HG03066 (cell line): ENCODE measurements around the gene TFF1.

Experiments
- ATAC-seq: cut with Tn5 transposase; IDR thresholded peaks from one replicate; pipeline ENCODE4 v1.9.1; 2021; ENCODE audit warnings: low read depth; ENCODE audit not compliant: unreplicated experiment

The TFF1 gene

DNA sequence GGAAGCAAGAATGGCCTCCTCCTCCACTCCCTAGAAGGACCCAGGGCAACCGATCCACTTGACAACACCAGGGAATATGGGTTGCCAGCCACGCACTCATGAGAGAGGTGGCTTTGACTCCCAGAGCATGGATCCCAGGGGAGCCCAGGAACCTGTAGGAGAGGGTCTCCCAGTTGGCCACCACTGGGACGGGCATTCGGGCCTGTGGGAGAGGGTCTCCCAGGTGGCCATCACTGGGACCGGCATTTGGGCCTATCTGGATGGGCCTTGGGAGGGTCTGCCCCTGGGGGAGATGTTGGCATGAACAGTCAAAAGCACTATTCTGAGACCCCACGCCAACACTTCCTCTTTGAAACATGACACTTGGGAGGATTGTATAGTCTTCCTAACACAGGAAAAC, 565 bp downstream of the TFF1 start:
- ATAC-seq = no peak

DNA sequence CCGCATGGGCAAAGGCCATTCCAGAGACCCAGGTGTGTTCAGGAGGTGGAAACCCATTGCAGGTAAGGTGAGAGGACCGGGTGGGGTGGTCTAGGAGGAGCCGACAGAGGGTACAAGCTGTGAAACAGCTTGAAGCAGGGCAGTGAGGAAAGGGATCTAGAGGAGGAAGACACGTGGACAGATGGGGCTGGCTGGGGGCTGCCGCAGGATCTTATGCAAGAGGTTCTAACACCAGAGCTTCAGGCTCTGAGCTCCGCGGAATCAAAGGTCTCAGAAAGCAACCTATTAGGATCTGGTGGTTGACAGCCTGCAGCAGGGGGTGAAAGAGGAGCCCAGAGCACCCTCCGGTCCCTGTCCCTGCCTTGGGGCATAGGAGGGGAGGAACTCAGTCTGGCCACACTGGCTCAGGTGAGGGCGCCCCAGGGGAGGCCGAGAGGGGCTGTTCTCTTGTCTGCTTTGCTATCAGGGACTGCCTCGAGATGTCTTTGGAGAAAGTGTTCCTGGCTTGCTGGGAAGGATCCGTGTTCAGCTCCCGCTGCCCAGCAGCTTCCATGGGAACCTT, 1.9 kb downstream of the TFF1 start:
- no peak for ATAC-seq

DNA sequence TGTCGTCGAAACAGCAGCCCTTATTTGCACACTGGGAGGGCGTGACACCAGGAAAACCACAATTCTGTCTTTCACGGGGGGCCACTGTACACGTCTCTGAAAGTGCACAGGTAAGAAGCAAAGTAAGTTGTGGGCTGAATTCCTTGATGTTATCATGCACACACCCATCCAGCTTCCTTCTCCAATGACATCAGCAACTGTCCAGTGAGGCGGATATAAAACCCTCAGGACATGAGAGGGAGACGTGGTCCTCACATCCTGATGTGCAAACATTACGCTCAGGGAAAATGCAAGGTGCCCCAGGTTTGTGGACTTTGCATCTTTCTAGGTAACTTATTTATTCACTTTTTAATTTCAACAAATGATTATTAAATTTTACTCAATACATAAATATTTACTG, 3.0 kb downstream of the TFF1 start:
- ATAC-seq = no peak

DNA sequence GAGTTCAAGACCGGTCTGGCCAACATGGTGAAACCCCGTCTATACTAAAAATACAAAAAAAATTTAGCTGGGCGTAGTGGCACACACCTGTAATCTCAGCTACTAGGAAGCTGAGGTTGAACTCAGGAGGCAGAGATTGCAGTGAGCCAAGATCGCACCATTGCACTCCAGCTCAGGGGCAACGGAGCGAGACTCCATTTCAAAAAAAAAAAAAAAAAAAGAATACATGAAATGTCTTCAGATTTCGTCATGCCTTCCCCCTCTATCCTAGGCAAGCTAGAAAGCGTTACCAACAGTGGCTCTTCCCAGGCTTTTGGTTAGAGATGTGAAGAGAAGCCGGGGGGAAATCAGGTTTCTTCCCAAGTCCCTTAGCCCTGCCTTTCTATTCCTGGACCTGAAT, 3.6 kb downstream of the TFF1 start:
- ATAC-seq = no peak

DNA sequence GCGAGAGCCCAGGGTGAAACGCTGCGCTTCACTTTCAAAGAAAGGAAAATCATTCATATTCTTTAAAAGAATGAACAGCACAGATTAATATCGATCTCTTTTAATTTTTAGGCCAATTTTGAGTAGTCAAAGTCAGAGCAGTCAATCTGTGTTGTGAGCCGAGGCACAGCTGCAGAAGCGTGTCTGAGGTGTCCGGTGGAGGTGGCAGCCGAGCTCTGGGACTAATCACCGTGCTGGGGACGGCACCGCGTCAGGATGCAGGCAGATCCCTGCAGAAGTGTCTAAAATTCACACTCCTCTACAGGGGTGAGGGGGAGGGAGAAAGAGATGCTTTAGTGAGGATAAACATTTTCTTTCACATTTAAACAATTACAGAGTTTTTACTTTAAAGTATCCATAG, 4.1 kb downstream of the TFF1 start:
- ATAC-seq = no peak

DNA sequence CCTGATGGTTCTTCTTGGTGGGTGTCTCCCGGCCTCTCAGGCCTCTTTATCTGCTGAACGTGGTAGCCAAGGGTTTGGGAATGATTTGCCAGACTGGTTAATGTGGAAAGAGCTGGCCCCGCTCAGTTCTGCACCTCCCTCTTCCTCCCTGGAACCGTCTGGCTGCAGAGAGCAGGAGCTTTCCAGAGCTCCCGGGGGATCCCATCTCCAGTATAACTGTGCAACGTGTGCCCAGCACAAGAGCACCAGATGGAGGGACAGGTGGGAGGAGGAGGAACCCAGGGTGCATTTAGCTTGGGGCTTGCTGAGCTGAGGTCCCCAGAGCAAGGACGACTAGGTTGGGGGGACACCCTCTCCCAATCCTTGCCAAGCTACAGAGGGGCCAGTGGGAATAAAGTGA, 5.0 kb downstream of the TFF1 start:
- ATAC-seq = no peak

DNA sequence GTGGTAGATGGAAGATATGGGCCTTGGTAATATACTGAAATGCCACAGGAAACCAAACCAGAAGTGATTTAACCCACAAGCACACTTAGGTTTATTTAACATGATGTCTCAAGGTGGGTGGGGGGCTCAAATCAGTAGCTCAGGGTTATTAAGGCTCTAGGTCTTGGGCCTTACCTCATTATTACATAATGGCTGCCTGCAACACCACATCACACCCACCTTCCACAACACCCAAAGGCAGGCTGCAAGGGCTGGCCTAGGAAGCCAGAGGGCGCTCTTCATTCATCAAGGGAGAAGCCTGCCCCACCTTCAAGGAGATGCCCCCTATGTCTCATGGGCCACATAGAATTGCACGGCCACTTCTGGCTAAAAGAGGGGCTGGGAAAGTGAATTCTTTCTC, 6.0 kb downstream of the TFF1 start:
- ATAC-seq = no peak

DNA sequence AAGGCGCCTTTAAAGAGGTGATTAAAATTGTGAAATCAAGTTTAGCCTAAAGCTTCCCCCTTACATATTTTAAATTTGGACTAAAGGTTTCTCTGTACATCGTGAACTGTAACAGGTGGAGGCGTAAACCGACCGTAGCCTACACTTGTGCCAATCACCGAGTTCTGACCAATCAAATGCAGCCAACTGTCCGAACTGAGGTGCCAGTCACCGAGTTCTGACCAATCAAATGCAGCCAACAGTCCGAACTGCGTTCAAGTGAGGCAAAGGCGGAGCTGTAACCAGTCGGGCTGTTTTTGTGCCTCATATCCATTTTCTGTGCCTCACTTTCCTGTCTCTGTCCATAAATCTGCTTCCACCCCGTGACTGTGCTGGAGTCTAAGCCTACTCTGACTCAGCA, 7.4 kb downstream of the TFF1 start:
- no peak for ATAC-seq

DNA sequence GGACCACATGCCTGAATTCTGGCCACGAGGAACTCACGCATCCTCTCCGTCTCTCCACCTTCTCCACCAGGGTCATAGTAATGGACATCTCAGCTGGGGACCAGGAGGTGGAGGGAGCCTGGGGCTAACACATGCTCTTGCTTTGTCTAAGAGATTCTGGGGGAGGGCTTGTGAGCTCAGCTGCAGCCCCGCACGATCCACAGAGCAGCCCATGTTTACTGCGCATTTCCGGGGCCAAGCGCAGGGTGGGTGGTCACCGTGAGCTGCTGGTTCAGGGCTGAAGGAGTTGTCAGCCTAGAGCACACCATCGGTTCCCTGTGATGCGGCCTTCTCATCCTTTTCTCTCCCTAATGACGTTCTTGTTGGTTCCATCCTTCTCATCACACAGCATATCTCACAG, 8.1 kb downstream of the TFF1 start:
- no peak for ATAC-seq

DNA sequence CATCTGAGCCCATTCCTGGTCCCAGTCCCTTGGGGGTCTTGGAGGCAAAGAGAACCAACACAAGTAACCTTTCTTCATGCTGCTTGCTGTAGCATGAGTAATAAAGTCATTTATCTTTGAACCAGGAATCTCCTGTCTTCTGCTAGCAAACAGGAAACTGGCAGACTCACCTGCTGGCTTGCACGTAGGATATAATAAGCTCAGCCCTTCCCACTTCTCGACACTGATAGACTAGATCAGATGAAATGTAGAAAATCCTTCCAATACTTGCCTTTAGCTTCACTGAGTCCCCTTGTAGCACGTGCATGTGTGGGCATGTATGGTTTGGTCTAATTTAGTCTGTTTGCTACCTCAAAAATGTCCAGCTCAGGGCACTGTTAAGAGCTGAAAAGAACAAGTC, 9.0 kb downstream of the TFF1 start:
- ATAC-seq = no peak

DNA sequence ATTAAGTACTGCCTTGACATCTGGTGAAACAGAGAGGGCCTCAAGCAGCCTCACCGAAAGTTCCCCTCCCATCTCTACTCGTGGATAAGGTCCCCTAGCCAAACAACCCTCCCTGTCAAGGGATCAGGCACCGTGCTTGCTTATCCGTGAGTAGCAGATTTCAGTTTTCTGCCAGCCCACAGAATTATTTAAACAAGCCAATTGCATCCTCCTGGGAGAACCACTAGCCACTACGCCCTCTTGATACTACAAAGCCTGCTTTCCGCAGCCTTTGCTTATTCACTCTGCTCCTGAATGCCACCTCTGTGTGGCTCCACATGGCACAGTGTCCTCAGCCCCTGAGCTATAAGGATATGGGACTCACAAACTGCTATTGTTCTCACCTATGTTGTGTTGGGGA, 9.7 kb downstream of the TFF1 start:
- no peak for ATAC-seq

DNA sequence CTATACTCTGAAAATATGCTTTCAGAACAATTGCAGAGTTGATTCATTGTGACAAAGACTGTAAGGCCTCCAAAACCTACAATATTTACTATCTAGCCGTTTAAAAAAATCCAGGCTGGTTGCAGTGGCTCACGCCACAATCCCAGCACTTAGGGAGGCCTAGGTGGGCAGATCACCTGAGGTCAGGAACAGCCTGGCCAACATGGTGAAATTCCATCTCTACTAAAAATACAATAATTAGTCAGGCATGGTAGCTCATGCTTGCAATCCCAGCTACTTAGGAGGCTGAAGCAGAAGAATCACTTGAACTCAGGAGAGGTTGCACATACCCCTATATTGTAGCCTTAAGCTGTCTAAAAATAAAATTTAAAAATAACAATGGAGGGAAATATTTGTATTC, 10.3 kb downstream of the TFF1 start:
- no peak for ATAC-seq

DNA sequence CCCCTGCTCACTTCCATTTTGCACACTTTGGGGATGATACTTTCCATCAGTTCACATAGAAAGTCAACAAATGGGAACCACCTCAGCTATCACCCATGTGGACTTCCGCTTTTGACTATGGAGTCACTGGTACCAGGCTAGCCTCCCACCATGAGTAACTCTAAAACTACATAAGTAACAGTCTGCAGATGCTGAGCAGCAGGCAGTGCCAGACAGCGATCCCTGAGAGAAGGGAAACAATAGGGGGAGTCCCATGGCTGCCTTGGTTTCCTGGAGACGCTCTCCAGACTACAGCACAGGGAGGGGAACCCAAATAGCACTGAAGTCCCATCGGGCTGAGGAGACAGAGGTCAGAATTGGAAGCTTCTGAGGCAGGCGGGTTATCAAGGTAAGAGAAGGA, 12.7 kb downstream of the TFF1 start:
- no peak for ATAC-seq

DNA sequence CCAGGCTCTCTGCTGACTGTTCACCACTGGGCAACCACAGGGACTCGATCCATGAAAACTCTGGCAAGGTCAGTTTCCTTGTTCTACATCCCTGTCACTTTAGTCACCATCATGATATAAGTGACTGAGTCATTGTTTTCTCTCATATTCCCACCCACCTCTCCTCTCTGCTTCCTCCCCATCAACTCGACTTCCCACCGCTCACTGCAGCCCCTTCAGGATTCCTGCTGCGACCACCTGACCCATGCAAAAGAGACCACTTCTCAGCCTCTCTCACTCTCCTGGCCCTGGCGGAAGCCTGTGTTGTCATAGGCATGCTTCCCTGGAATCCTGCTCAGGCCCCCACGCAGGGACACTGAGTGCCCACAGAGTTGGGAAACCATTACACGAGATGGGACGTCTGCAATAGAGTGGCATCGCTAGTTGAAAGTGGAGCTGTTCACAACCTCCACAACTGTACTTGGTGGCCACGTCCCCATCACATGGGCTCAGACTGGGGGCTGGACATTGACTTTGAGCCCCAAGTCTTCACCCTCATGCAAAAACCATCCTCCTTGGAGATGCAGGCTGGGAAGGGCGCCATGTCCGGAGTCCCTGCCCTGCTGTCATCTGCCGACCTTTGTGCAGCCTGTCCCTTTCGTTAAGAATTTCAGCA, 13.8 kb downstream of the TFF1 start:
- ATAC-seq = no peak

DNA sequence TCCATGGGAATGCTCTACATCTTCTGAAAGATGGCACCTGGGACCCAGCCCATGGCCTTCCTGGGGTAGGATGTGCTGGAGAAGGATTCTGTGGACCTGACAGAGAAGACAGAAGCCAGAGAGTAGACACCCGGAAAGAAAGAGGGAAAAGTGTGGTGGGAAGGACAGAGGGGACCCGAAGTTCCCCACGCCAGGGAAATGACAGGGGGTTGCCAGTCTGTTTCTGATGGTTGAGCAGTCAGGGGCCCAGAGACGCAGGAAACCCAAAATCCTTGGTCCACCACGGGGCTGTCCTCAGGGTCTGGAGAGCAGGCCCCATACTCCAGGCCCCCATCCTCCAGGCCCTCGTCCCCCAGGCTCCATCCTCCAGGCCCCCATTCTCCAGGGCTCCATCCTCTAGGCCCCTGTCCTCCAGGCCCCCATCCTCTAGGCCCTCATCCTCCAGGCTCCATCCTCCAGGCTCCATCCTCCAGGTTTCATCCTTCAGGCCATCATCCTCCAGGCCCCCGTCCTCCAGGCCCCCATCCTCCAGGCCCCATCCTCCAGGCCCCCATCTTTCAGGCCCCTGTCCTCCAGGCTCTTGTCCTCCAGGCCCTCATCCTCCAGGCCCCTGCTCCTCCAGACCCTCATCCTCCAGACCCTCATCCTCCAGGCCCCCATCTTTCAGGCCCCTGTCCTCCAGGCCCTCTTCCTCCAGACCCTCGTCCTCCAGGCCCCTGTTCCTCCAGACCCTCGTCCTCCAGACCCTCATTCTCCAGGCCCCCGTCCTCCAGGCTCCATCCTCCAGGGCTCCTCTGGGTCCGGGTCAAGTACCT, 14.5 kb downstream of the TFF1 start:
- no peak for ATAC-seq

DNA sequence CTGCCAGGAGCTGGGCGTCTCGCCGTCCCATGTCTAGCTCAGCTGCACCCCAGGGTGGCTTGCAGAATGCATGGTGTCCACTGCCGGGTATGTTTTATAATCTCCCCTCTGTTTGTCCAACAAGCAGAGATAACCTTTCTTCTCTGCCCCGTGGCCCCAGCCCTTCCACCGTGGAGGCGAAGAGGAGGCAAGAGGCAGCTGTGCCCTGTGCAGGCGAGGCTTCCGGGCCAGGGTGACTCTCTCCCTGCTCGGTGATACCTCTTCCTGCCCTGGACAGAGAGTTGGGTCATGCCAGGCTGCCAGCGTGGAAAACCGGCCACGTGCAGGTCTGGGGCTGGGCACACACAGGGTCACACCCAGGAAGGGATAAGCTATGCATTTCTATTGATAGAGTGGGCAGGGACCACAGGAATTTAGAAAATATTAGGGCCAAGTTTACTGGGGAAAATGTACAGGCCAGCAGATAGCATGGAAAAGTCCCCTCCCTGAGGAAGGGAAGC, 15.4 kb downstream of the TFF1 start, which contains the start of gene TFF2:
Gene TFF2, minus strand, starts transcription at position 68 of the 500 bp plus-strand sequence. Its CDS starts 37 bp downstream, at position 31.
- ATAC-seq = no peak

DNA sequence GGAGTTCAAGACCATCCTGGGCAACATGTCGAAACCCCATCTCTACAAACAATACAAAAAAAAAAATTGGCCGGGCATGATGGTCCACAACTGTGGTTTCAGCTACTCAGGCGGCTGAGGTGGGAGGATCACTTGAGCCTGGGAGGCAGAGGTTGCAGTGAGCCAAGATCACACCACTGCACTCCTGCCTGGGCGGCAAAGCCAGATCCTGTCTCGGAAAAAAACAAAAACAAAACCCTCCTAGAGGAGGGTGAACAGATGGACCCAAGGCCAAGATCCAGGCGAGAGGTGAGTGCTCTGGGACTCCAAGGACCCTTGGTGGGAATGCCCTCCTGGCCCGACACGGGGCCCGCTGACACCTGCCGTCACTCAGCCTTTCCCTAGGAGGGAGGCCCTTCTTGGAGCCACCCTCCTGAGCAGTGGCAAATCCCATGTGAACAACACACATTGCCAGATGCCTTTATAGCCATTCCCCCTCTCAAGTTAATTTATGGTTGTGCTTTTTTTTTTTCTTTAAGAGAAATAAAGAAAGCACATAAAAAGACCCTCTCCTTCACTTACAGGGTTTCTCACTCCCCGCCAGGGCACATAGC, 15.9 kb downstream of the TFF1 start:
- no peak for ATAC-seq

DNA sequence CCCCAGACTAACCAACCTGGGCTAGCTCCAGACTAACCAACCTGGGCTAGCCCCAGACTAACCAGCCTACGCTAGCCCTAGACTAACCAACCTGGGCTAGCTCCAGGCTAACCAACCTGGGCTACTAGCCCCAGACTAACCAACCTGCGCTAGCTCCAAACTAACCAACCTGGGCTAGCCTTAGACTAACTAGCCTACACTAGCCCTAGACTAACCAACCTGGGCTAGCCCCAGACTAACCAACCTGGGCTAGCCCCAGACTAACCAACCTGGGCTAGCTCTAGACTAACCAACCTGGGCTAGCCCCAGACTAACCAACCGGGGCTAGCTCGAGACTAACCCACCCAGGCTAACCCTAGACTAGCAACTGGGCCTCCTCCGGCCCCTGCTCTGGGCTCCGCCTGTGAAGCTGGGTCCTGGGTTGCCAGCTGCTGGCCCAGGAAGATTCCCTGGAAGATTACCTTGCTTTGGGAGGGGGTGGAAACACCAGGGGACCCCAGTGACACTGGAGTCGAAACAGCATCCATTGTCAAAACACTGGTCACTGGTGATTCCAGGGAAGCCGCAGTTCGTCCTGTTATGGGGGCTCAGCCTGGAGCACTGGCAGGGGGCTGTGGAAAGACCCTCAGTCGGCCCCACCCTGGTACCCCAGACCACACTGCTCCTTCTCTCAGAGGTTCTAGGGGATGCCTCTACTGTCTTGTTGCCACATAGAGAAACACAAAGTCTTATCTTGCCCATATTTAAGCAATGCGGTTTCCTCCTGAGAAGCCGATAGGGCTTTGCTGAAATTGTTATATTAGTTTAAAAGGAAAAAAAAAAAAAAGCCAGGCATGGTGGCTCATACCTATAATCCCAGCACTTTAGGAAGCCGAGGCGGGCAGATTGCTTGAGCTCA, 16.7 kb downstream of the TFF1 start:
- no peak for ATAC-seq

DNA sequence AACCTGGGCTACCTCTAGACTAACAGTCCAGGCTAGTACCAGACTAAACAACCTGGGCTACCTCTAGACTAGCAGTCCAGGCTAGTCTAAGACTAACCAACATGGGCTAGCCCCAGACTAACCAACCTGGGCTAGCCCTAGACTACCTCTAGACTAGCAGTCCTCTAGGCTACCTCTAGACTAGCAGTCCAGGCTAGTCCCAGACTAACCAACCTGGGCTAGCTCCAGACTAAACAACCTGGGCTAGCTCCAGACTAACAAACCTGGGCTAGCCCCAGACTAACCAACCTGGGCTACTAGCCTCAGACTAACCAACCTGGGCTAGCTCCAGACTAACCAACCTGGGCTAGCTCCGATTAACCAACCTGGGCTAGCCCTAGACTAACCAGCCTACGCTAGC, 17.6 kb downstream of the TFF1 start:
- ATAC-seq = no peak

DNA sequence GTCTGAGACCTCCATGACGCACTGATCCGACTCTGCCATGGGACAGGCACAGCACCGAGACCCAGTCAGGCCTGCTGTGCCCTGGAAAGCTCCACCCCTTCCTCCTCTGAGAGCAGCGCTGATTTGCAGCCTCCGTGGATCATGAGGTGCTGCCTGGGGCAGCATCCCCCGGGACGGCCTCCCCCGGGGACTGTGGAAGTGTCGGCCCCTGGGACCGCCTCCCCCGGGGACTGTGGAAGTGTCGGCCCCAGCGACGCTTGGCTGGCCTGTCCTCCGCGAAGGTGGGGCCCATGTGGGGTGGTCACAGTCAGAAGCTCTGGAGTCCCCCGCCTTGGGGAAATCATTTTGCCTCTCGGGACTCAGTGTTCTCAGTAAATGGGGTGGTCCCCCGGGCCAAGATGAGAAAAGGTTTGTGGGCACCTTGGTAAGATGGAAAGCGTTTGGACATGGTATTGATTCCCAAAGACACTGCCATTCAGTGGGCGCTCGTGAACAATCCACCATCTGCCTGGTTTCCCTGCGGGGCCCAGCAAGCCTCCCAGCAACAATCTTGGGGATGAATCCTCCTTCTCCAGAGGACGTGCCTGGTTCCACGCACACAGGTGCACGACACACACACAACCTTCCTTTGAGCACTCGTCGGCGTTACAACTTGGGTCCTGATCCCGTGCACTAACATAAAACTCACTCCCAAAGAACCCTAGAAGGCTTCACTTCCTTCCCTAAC, 18.6 kb downstream of the TFF1 start:
- ATAC-seq = no peak
